Measurements from ENCODE around the gene TAF15.

Gene TAF15

GRCh38 chr17:35872196-35872980 lies 63.1 kb downstream of the TAF15 start:
- DNase-seq (ENCODE audit: low spot score) = no peak

DNA sequence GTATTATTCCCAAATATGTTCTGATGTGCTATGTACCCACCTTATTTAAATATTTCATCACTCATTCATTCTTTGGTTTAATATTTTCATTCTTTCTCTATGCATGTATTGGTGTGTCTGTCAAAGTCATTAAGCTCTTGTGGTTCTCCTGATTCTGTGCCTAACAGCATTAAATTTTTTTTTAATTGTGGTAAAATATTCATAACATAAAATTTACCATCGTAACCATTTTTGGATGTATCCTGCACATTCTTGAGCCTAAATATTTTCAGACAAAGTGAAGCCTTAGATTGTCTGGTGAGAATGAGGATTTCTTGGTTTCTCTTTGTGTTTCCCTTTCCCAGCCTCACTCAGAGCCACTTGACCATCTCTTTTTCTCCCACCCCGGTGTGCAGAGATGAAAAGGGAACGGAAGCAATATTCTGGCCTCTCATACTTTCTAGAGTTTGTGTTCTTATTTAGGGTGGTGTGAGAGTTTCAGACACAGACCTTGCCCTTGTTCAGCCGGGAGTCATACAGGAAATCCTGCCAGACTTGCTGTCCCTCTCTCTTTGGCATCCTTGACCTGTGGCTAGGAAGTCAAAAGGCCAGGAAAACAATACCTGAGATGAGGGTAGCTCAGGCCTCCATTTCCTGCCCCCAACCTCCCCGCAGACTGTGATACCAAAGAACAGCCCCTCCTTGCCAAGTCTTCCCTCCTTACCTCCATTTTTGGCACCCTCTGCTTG lies 66.0 kb downstream of the TAF15 start:
- DNase-seq (ENCODE audit: low spot score) = no peak

GRCh38 chr17:35875800-35876139 lies 66.5 kb downstream of the TAF15 start:
- no peak for DNase-seq (ENCODE audit: low spot score)

GRCh38 chr17:35876534-35876933 lies 67.2 kb downstream of the TAF15 start:
- no peak for DNase-seq (ENCODE audit: low spot score)

DNA sequence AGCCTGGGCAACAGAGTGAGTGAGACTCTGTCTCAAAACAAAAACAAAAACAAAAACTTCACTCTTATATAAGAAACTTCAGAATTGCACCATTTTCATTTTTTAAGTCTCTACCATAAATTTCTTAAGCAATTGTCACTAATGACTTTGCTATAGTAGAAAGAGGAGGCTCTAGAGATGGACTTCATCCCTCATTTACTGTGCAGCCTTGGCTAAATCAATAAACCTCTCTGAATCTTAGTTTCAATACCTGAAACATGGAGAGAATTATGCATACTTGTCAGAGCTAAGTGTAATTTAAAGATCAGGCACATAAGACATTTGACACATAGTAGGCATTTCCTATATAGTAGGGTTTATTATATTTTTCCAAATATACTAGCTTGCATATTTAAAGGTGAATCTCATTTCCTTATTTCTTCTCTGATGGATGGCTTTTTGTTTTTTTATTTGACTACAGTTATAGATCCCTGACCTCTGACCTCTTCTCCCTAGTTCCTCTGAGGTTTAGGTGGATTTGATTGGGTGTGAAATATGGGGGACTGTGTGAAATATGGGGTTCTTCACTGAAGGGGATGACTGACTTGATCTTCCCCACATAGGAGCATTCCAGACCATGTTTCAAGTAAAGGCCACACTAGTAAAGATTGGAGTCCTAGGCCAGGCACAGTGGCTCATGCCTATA lies 68.2 kb downstream of the TAF15 start:
- DNase-seq (ENCODE audit: low spot score) = no peak

DNA sequence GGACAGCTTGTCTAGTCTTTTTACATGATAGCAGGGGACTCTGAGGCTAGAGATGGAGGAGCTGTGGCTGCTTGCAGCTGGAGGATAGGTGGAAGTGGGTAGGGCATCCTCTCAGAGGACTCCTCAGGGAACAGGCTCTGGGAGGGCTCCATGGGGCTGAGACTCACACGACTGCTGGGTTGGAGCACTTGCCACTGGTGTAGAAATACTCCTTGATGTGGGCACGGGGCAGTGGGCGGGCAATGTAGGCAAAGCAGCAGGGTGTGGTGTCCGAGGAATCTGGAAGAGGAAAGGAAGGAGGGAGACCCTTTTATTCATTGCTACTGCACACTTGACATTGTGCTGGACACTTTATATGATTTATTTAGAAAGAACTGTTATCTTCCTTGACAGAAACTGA lies 69.1 kb downstream of the TAF15 start:
- DNase-seq (ENCODE audit: low spot score) = no peak

DNA sequence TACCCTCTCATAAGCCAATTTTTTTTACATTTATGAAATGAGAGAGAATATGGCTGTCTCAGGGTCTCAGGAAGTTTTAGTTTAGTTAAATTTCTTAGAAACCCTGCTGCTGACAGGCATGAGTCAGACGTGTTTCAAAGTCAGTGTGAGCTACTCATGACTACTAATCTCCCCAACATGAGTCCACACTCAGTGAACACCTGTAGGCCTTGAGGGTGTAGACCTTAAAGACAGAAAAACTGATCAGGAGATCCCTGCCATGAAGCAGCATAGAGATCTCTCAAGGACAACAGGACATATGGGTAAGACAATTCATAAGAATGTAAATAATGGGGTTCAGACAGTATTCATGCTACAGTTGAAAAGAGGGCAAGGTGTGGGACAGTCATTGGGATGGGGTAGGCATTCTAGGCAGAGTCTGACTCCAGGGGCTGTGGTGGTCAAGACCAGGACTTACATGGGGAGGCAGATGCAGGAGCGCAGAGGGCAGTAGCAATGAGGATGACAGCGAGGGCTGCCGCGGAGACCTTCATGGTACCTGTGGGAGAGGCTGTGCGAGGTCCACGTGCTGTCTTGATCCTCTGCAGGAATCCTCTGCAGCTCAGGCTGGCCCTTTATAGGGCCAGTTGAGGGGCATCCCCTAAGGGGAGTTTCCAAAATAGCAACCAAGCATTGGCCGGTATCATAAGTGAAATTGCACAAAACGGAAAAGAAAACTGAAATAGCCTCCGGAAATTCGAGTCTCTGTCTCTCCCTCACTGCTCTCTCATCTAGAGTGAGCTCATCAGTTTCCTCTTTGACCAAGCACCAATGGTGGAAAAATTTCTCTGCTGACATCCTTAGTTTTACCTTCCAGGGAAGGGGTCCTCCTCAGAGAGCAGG lies 70.7 kb downstream of the TAF15 start, which contains the start of gene CCL5:
Gene CCL5, minus strand, starts transcription at position 588 of the 882 bp plus-strand sequence.
- peak; percentile 17 for DNase-seq (ENCODE audit: low spot score)

- no peak for DNase-seq (ENCODE audit: low spot score)
Observed at GRCh38 chr17:35889241-35889640, 80.0 kb downstream of the TAF15 start.

GRCh38 chr17:35889818-35890773 lies 80.8 kb downstream of the TAF15 start:
- no peak for DNase-seq (ENCODE audit: low spot score)

GRCh38 chr17:35890774-35891155 lies 81.5 kb downstream of the TAF15 start:
- no peak for DNase-seq (ENCODE audit: low spot score)

DNA sequence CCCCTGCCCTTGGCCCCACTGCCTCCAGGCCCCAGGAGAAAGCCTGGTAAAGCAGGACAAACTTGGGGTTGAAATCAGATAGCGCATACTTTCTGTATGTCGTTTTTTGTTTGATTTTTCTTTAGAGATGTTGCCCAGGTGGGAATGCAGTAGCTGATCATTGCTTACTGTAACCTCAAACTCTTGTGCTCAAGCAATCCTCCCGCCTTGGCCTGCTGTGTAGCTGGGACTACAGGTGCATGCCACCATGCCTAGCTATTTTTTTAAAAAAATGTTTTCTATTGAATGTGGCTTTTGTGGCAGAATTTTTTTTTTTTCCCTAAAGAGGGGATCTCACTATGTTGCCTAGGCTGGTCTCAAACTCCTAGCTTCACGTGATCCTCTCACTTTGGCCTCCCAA lies 82.0 kb downstream of the TAF15 start:
- DNase-seq (ENCODE audit: low spot score) = no peak

GRCh38 chr17:35892091-35893035 lies 83.1 kb downstream of the TAF15 start:
- DNase-seq (ENCODE audit: low spot score) = no peak

DNA sequence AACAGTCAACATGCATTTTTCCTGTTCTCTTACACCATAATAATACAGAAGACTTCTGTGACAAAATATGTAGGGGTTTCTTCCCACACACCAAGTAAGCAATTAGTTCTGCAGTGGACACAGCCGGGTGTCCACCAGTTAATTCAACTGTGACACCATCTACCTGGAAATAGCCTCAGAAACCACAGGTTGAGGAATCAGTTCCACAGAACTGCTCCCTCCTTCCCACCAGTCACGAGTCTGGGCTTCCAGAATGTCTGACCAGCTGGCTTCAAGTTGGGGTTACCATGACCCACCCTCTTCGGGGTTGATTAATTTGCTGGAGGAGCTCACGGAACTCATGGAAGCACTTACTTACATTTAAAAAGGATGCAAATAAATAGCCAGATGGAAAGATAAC lies 84.5 kb downstream of the TAF15 start:
- DNase-seq (ENCODE audit: low spot score) = no peak

DNA sequence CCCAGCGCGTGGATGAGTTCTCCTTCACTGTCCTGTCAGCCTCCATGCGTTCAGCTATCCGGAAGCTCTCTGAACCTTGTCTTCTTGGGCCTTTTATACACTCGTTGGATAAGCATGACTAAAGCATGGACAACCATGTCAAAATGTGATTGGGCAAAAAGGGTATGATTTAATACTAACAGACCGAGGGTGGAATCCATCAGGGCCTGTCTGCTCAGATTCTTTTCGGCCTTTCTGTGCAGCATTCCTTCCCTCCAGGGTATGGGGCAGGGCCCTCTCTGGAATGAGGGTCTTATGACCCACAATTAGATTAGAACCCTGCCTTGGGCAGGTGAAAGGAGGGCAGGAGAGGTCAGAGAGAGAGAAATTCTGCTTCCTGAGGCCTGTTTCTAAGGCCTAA lies 84.9 kb downstream of the TAF15 start:
- DNase-seq (ENCODE audit: low spot score) = no peak

- DNase-seq (ENCODE audit: low spot score) = no peak
Observed at GRCh38 chr17:35895636-35896587, 86.6 kb downstream of the TAF15 start.
